ENCODE results near the gene NCL. TPM values are rescaled to one million over a fixed set of nuclear protein-coding genes. Genes with fewer than 3 reads are reported as not detected.
"Not testable (repeated sequence)": the region's sequence is repeated elsewhere in the genome, so short reads cannot be mapped to it uniquely, and the experiment has no call there.

Gene NCL
- total and polyA plus RNA-seq, 8 donors = 280 to 988 (median 892) TPM

- Histone ChIP-seq H3K27me3 (no peaks in the 10 kb centered on the region), H3K4me1 (no peaks in the 10 kb centered on the region), H3K4me3 (no peak overlapping the region), H3K36me3 (no peaks in the 10 kb centered on the region), H3K9me3 (peaks cover 0 to 10% of the 10 kb centered on the region in 2 donors), H3K27ac (no peak overlapping the region)
- TF ChIP-seq CTCF (IDR thresholded peaks at IDR 0.05) = no peak
- no peak for DNase-seq
- no peak for ATAC-seq
- intact Hi-C loops (cut with DNase I) = no loop called here
Observed at GRCh38 chr2:231433990-231434389, 30.3 kb downstream of the NCL start.

GRCh38 chr2:231431606-231432005 lies 32.7 kb downstream of the NCL start:
- no peak for ATAC-seq
- DNase-seq = no peak
- H3K27me3 ChIP-seq = no peaks in the 10 kb centered on the region
- no peak overlapping the region for H3K4me3 ChIP-seq
- no peaks in the 10 kb centered on the region for H3K36me3 ChIP-seq
- H3K27ac ChIP-seq = no peak overlapping the region
- peaks cover 0 to 10% of the 10 kb centered on the region in 2 donors for H3K9me3 ChIP-seq
- TF ChIP-seq CTCF (IDR thresholded peaks at IDR 0.05) = no peak
- H3K4me1 ChIP-seq = no peaks in the 10 kb centered on the region
- intact Hi-C loops (cut with DNase I) = no loop called here

- H3K4me1 ChIP-seq; H3K4me3 ChIP-seq; H3K36me3 ChIP-seq; H3K27ac ChIP-seq; H3K27me3 ChIP-seq; intact Hi-C loops (cut with DNase I); DNase-seq; ATAC-seq: not testable (repeated sequence)
- peaks cover 0 to 10% of the 10 kb centered on the region in 2 donors for H3K9me3 ChIP-seq
Observed at GRCh38 chr2:231430437-231430836, 33.8 kb downstream of the NCL start.

GRCh38 chr2:231429901-231430300 lies 34.4 kb downstream of the NCL start:
- ATAC-seq (no peak), DNase-seq (no peak)
- no peak overlapping the region for H3K4me3 ChIP-seq
- intact Hi-C loops (cut with DNase I) = no loop called here
- no peaks in the 10 kb centered on the region for H3K36me3 ChIP-seq
- H3K27me3 ChIP-seq = no peaks in the 10 kb centered on the region
- no peaks in the 10 kb centered on the region for H3K4me1 ChIP-seq
- H3K27ac ChIP-seq = no peak overlapping the region
- no peak for TF ChIP-seq CTCF (IDR thresholded peaks at IDR 0.05)
- peaks cover 0 to 10% of the 10 kb centered on the region in 2 donors for H3K9me3 ChIP-seq

- ATAC-seq (no peak), DNase-seq (no peak)
- H3K36me3 ChIP-seq = no peaks in the 10 kb centered on the region
- no peak for TF ChIP-seq CTCF (IDR thresholded peaks at IDR 0.05)
- no peaks in the 10 kb centered on the region for H3K27me3 ChIP-seq
- H3K4me1 ChIP-seq = no peaks in the 10 kb centered on the region
- H3K27ac ChIP-seq = no peak overlapping the region
- no peak overlapping the region for H3K4me3 ChIP-seq
- intact Hi-C loops (cut with DNase I) = no loop called here
- H3K9me3 ChIP-seq = peaks cover 0 to 10% of the 10 kb centered on the region in 2 donors
Observed at GRCh38 chr2:231429152-231429551, 35.1 kb downstream of the NCL start.

GRCh38 chr2:231427116-231427515 lies 37.2 kb downstream of the NCL start:
- intact Hi-C loops (cut with DNase I) = no loop called here
- no peak overlapping the region for H3K4me3 ChIP-seq
- ATAC-seq (no peak), DNase-seq (no peak)
- TF ChIP-seq CTCF (IDR thresholded peaks at IDR 0.05) = no peak
- no peak overlapping the region for H3K27ac ChIP-seq
- H3K4me1 ChIP-seq = no peaks in the 10 kb centered on the region
- H3K36me3 ChIP-seq = no peaks in the 10 kb centered on the region
- H3K27me3 ChIP-seq = no peaks in the 10 kb centered on the region
- H3K9me3 ChIP-seq = peaks cover 0 to 10% of the 10 kb centered on the region in 2 donors

Data from left lung (tissue), 10 donors.